Loucy (cell line): ENCODE measurements around the gene LRRC4C.

Experiments used
- H2AFZ ChIP-seq: fragments of 200-600 bp; sonication (generic); 2 replicates; pipeline ENCODE4 v1.6.0; 2016; ENCODE audit warnings: antibody characterized with exemption, mild to moderate bottlenecking, low read length, moderate library complexity
- H3F3A ChIP-seq: fragments of 200-600 bp; 2 replicates; pipeline ENCODE4 v1.6.0; 2016; ENCODE audit warnings: antibody characterized with exemption, low read depth, mild to moderate bottlenecking
- H3K27me3 ChIP-seq: fragments of 200-600 bp; sonication (generic); 2 replicates; pipeline ENCODE4 v1.6.1; 2014; ENCODE audit warnings: low read length, mild to moderate bottlenecking; ENCODE audit not compliant: insufficient read depth, poor library complexity, severe bottlenecking
- H3K36me3 ChIP-seq: fragments of 200-600 bp; sonication (generic); 2 replicates; pipeline ENCODE4 v1.6.1; 2016; ENCODE audit warnings: low read length; ENCODE audit not compliant: insufficient read depth
- H3K4me1 ChIP-seq: fragments of 200-600 bp; sonication (generic); 2 replicates; pipeline ENCODE4 v1.5.1; 2014; ENCODE audit warnings: low read length, mild to moderate bottlenecking; ENCODE audit not compliant: insufficient read depth, poor library complexity, severe bottlenecking
- H3K4me2 ChIP-seq: fragments of 200-600 bp; sonication (generic); 2 replicates; pipeline ENCODE4 v1.6.0; 2014; ENCODE audit warnings: antibody characterized with exemption, low read length, low read depth, mild to moderate bottlenecking; ENCODE audit not compliant: poor library complexity, severe bottlenecking
- H3K4me3 ChIP-seq: fragments of 200-600 bp; sonication (generic); 2 replicates; pipeline ENCODE4 v1.5.1; 2014; ENCODE audit warnings: low read length, mild to moderate bottlenecking, mixed read lengths; ENCODE audit not compliant: poor library complexity, severe bottlenecking
- H3K79me2 ChIP-seq: fragments of 200-600 bp; sonication (generic); 2 replicates; pipeline ENCODE4 v1.6.1; 2014; ENCODE audit warnings: low read length; ENCODE audit not compliant: insufficient read depth
- H3K9ac ChIP-seq: fragments of 200-600 bp; sonication (generic); 2 replicates; pipeline ENCODE4 v1.6.0; 2014; ENCODE audit warnings: mild to moderate bottlenecking, low read depth, low read length, moderate library complexity; ENCODE audit not compliant: poor library complexity, severe bottlenecking
- H3K9me2 ChIP-seq: fragments of 200-600 bp; sonication (generic); replicated peaks from 2 replicates; pipeline ENCODE4 v1.6.1; 2016; ENCODE audit warnings: low read depth, low read length, mixed read lengths
- H3K9me3 ChIP-seq: fragments of 200-600 bp; sonication (generic); 2 replicates; pipeline ENCODE4 v1.6.1; 2014; ENCODE audit warnings: mild to moderate bottlenecking, antibody characterized with exemption, low read length, low read depth; ENCODE audit not compliant: insufficient read depth
- H4K20me1 ChIP-seq: fragments of 200-600 bp; sonication (generic); 2 replicates; pipeline ENCODE4 v1.6.0; 2014; ENCODE audit warnings: antibody characterized with exemption, low read length, mild to moderate bottlenecking; ENCODE audit not compliant: insufficient read depth, poor library complexity, severe bottlenecking
- CTCF ChIP-seq: fragments of 200-600 bp; sonication (generic); conservative IDR thresholded peaks from 2 replicates; pipeline ENCODE4 v1.5.1; 2014; ENCODE audit warnings: mild to moderate bottlenecking, antibody characterized with exemption, low read length
- EZH2phosphoT487 ChIP-seq: fragments of 200-600 bp; IDR thresholded peaks from 2 replicates; pipeline ENCODE4 v1.6.1; 2018; ENCODE audit warnings: antibody characterized with exemption, mild to moderate bottlenecking, moderate library complexity, borderline replicate concordance

Gene LRRC4C

GRCh38 chr11:41065432-41065831, 394.0 kb downstream of the LRRC4C start:
- H3K27me3 ChIP-seq, result no peaks in the 10 kb centered on the region
- H3K4me1 ChIP-seq, result no peaks in the 10 kb centered on the region
- no peaks in the 10 kb centered on the region for H3K9me3 ChIP-seq
- no peak overlapping the region for H3K9ac ChIP-seq
- H3K79me2 ChIP-seq, result no peaks in the 10 kb centered on the region
- no peak overlapping the region for H3K4me3 ChIP-seq
- no peak overlapping the region for H3K4me2 ChIP-seq
- no peaks in the 10 kb centered on the region for H3F3A ChIP-seq
- H4K20me1 ChIP-seq, result no peaks in the 10 kb centered on the region
- H3K36me3 ChIP-seq, result no peaks in the 10 kb centered on the region
- H2AFZ ChIP-seq, result no peak overlapping the region
- no peak for TF ChIP-seq EZH2phosphoT487
- no peaks in the 10 kb centered on the region for H3K9me2 ChIP-seq

GRCh38 chr11:41058138-41058537, 401.3 kb downstream of the LRRC4C start:
- peaks cover 2% of the 10 kb centered on the region; the same call in 1 of the 2 replicates for H3K9me3 ChIP-seq
- no peaks in the 10 kb centered on the region for H3K9me2 ChIP-seq
- H3K36me3 ChIP-seq, result no peaks in the 10 kb centered on the region
- no peaks in the 10 kb centered on the region for H3K4me1 ChIP-seq
- H3K9ac ChIP-seq, result no peak overlapping the region
- H3F3A ChIP-seq, result no peaks in the 10 kb centered on the region
- no peak overlapping the region for H3K4me2 ChIP-seq
- TF ChIP-seq CTCF (no peak), EZH2phosphoT487 (no peak)
- H2AFZ ChIP-seq, result no peak overlapping the region
- no peaks in the 10 kb centered on the region for H3K27me3 ChIP-seq
- H3K79me2 ChIP-seq, result no peaks in the 10 kb centered on the region
- H4K20me1 ChIP-seq, result no peaks in the 10 kb centered on the region
- H3K4me3 ChIP-seq, result no peak overlapping the region

GRCh38 chr11:41056892-41057569, 402.4 kb downstream of the LRRC4C start:
- no peaks in the 10 kb centered on the region for H4K20me1 ChIP-seq
- peaks cover 4% of the 10 kb centered on the region; the same call in 1 of the 2 replicates for H3K9me3 ChIP-seq
- no peaks in the 10 kb centered on the region for H3K4me1 ChIP-seq
- no peak overlapping the region for H3K4me3 ChIP-seq
- no peaks in the 10 kb centered on the region for H3K79me2 ChIP-seq
- H2AFZ ChIP-seq, result no peak overlapping the region
- no peaks in the 10 kb centered on the region for H3K9me2 ChIP-seq
- H3K4me2 ChIP-seq, result no peak overlapping the region
- no peaks in the 10 kb centered on the region for H3K27me3 ChIP-seq
- TF ChIP-seq EZH2phosphoT487, result no peak
- no peak for TF ChIP-seq CTCF
- H3F3A ChIP-seq, result no peaks in the 10 kb centered on the region
- no peak overlapping the region for H3K9ac ChIP-seq
- no peaks in the 10 kb centered on the region for H3K36me3 ChIP-seq

- no peaks in the 10 kb centered on the region for H3K27me3 ChIP-seq
- no peak overlapping the region for H3K9ac ChIP-seq
- H3K4me3 ChIP-seq, result no peak overlapping the region
- H3K9me3 ChIP-seq, result peaks cover 4% of the 10 kb centered on the region; the same call in 1 of the 2 replicates
- H3F3A ChIP-seq, result no peaks in the 10 kb centered on the region
- H3K4me1 ChIP-seq, result no peaks in the 10 kb centered on the region
- no peak overlapping the region for H3K4me2 ChIP-seq
- H2AFZ ChIP-seq, result no peak overlapping the region
- no peaks in the 10 kb centered on the region for H3K79me2 ChIP-seq
- H3K36me3 ChIP-seq, result no peaks in the 10 kb centered on the region
- no peaks in the 10 kb centered on the region for H4K20me1 ChIP-seq
- TF ChIP-seq EZH2phosphoT487 (no peak), CTCF (no peak)
- H3K9me2 ChIP-seq, result no peaks in the 10 kb centered on the region
Measured at GRCh38 chr11:41053894-41054293, 405.6 kb downstream of the LRRC4C start.
